ENCODE data around the gene OR8B3. TPM values are rescaled to one million over a fixed set of nuclear protein-coding genes. Genes with fewer than 3 reads are reported as not detected.

Gene OR8B3
- total and polyA plus RNA-seq, 12 donors, result not detected

- Histone ChIP-seq H3K27me3 (peaks cover 4% of the 10 kb centered on the region), H3K4me1 (replicated peaks in 1 of 2) (no peaks in the 10 kb centered on the region), H3K27ac (no peak overlapping the region), H3K4me3 (no peak overlapping the region), H3K9me3 (replicated peaks in 1 of 3) (no peaks in the 10 kb centered on the region), H3K36me3 (replicated peaks in 1 of 2) (no peaks in the 10 kb centered on the region)
- WGBS, 4 donors, result 35 to 43% (median 39%) methylated on average over 6 of the region's 6 CpGs
- no peak for DNase-seq
- intact Hi-C loops (cut with DNase I), result no loop called here
- no peak for TF ChIP-seq POLR2A (IDR thresholded peaks at IDR 0.05)
These were observed 43.6 kb upstream of the OR8B3 start for GRCh38 chr11:124442442-124442841.

DNA sequence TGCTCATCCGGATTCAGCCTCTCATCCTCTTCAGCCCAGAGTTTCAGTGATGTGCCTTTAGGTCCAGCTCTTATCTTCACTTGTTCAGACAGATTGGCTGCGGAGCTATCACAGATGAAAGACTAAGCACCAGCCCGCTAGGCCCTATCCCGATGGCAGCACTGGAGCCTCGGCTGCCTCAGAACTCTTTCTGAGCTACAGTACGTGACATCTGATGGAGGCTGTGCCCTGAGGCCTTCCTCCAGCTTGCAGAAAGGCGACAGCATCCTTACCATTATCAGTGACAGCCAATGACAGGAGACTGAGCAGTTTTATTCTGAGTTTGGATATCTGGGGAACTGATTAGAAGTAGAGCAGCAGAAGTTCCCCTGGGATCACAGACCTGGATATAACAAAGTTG is 42.7 kb upstream of the OR8B3 start:
- H3K27me3 ChIP-seq, result peaks cover 4% of the 10 kb centered on the region
- H3K27ac ChIP-seq, result no peak overlapping the region
- H3K4me1 ChIP-seq (replicated peaks in 1 of 2), result no peaks in the 10 kb centered on the region
- TF ChIP-seq, protein P1, sequence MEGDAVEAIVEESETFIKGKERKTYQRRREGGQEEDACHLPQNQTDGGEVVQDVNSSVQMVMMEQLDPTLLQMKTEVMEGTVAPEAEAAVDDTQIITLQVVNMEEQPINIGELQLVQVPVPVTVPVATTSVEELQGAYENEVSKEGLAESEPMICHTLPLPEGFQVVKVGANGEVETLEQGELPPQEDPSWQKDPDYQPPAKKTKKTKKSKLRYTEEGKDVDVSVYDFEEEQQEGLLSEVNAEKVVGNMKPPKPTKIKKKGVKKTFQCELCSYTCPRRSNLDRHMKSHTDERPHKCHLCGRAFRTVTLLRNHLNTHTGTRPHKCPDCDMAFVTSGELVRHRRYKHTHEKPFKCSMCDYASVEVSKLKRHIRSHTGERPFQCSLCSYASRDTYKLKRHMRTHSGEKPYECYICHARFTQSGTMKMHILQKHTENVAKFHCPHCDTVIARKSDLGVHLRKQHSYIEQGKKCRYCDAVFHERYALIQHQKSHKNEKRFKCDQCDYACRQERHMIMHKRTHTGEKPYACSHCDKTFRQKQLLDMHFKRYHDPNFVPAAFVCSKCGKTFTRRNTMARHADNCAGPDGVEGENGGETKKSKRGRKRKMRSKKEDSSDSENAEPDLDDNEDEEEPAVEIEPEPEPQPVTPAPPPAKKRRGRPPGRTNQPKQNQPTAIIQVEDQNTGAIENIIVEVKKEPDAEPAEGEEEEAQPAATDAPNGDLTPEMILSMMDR (IDR thresholded peaks at IDR 0.05), result no peak
- TF ChIP-seq POLR2A (IDR thresholded peaks at IDR 0.05), result no peak
- intact Hi-C loops (cut with DNase I), result no loop called here
- H3K4me3 ChIP-seq, result no peak overlapping the region
- H3K9me3 ChIP-seq (replicated peaks in 1 of 3), result no peaks in the 10 kb centered on the region
- WGBS, 4 donors, result 75 to 85% (median 79%) methylated on average over 7 of the region's 7 CpGs
- DNase-seq, result no peak
- no peaks in the 10 kb centered on the region for H3K36me3 ChIP-seq (replicated peaks in 1 of 2)

DNA sequence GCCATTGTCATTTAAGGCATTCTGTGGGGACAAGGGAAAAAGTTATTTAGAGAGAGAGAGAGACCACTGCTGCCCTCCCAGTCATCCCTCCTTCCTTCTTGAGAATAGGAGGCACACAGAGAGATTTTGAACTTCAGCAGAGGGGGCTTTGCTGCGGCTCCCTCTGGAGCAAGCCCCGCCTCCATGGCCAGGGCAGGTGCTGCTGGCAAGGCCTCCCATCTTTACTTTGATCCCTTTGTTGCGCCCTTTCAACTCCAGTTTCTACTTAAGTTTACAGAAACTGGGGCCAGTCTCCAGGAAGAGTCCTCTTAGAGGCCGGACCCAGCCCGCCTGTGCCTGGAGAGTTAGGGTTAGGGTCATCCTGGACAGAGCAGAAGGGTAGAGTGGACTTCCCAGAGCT is 42.3 kb upstream of the OR8B3 start:
- DNase-seq, result no peak
- no peaks in the 10 kb centered on the region for H3K36me3 ChIP-seq (replicated peaks in 1 of 2)
- no peak overlapping the region for H3K27ac ChIP-seq
- no peak for TF ChIP-seq POLR2A (IDR thresholded peaks at IDR 0.05)
- TF ChIP-seq, protein P1 (IDR thresholded peaks at IDR 0.05), result no peak
- H3K9me3 ChIP-seq (replicated peaks in 1 of 3), result no peaks in the 10 kb centered on the region
- H3K27me3 ChIP-seq, result peaks cover 4% of the 10 kb centered on the region
- no peaks in the 10 kb centered on the region for H3K4me1 ChIP-seq (replicated peaks in 1 of 2)
- WGBS, 4 donors, result 82 to 84% (median 83%) methylated on average over 5 of the region's 5 CpGs
- intact Hi-C loops (cut with DNase I), result no loop called here
- no peak overlapping the region for H3K4me3 ChIP-seq

GRCh38 chr11:124440608-124441007 is 41.8 kb upstream of the OR8B3 start:
- Histone ChIP-seq H3K36me3 (replicated peaks in 1 of 2) (no peaks in the 10 kb centered on the region), H3K9me3 (replicated peaks in 1 of 3) (no peaks in the 10 kb centered on the region), H3K27me3 (peaks cover 4% of the 10 kb centered on the region), H3K27ac (no peak overlapping the region), H3K4me3 (no peak overlapping the region), H3K4me1 (replicated peaks in 1 of 2) (no peaks in the 10 kb centered on the region)
- WGBS, 4 donors, result 73 to 78% (median 75%) methylated on average over 4 of the region's 4 CpGs
- DNase-seq, result no peak
- TF ChIP-seq, protein P1 (IDR thresholded peaks at IDR 0.05), result no peak
- TF ChIP-seq POLR2A (IDR thresholded peaks at IDR 0.05), result no peak
- intact Hi-C loops (cut with DNase I), result no loop called here

DNA sequence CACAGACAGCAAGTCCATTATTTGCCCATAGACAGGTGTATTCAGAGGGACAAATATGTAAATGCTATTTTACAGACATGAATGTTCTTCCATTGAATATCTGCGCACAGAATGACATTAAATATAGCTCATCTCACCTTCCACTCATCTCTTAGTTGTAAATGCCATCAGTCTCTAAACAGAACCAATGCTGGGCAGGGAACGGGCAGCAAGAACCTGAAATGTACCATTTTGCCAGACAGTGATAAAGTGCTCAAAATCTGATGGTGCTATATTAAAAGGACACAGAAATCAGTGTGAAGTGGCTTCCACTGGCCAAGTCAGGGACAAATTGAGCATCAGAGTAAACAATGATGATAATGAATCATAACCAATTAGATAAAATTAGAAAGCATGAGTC is 35.9 kb upstream of the OR8B3 start:
- Histone ChIP-seq H3K27me3 (no peaks in the 10 kb centered on the region), H3K36me3 (replicated peaks in 1 of 2) (no peaks in the 10 kb centered on the region), H3K27ac (no peak overlapping the region), H3K9me3 (replicated peaks in 1 of 3) (no peaks in the 10 kb centered on the region), H3K4me3 (no peak overlapping the region), H3K4me1 (replicated peaks in 1 of 2) (no peaks in the 10 kb centered on the region)
- intact Hi-C loops (cut with DNase I), result no loop called here
- WGBS, 4 donors, result 73 to 77% (median 75%) methylated on average over 2 of the region's 2 CpGs
- DNase-seq, result no peak
- TF ChIP-seq, protein P1 (IDR thresholded peaks at IDR 0.05), result no peak
- no peak for TF ChIP-seq POLR2A (IDR thresholded peaks at IDR 0.05)
